ENCODE measurements around the gene CALML5. TPM values are rescaled to one million over a fixed set of nuclear protein-coding genes. Genes with fewer than 3 reads are reported as not detected.

Gene CALML5
- polyA plus RNA-seq, 1 donor from 2014 or later = not detected

DNA sequence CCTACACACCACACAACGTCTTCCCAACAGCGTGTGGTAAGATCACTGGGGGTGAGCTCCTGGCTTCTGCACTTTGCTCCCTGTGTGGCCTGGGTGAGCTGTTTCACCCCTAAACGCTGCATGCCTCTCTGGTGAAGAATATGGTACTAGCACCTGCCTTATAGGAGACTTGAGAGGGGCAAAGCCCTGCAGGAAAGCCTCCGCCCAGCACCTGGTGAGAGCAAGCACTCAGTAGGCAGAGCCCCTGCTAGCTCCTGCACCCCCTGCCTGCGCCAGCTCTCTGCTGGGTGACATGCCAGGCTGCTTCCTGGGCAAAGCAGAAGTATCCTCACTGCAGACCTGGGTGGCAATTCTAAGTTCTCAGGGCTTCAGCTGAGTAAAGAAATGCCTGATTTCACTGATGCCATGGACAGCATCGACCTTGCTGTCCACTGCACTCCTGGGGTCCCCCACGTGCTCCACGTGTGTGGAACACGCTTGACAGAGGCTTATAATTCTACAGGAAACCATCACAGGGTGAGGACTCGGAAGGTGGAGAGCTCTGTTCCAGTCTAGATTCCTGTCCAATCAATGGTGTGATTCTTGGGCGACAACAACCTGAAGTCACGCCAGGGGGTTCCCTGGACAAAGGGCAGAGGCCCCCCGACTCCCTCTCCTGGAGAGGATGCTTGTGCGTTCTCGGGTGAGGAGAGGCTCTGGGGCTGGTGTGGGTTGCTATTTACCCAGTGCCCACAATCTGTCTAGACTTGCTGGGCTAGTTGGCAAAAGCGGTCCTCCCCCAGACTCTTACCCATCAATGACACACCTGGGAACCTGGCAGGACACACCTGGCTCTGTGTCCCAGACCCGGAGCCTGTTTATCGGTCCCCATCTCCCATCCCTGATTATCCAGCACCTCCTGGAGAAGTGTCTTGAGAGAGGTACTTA lies 5.0 kb upstream of the CALML5 start:
- Mint-ChIP-seq H3K4me1 (no peaks in the 10 kb centered on the region), H3K36me3 (peaks cover 3% of the 10 kb centered on the region), H3K27me3 (peaks cover 6% of the 10 kb centered on the region), H3K27ac (no peak overlapping the region), H3K9me3 (no peaks in the 10 kb centered on the region), H3K4me3 (no peak overlapping the region)

GRCh38 chr10:5503477-5503835 lies 4.1 kb upstream of the CALML5 start:
- Mint-ChIP-seq H3K4me1 (no peaks in the 10 kb centered on the region), H3K4me3 (no peak overlapping the region), H3K27ac (no peak overlapping the region), H3K36me3 (peaks cover 3% of the 10 kb centered on the region), H3K27me3 (peaks cover 6% of the 10 kb centered on the region), H3K9me3 (no peaks in the 10 kb centered on the region)

DNA sequence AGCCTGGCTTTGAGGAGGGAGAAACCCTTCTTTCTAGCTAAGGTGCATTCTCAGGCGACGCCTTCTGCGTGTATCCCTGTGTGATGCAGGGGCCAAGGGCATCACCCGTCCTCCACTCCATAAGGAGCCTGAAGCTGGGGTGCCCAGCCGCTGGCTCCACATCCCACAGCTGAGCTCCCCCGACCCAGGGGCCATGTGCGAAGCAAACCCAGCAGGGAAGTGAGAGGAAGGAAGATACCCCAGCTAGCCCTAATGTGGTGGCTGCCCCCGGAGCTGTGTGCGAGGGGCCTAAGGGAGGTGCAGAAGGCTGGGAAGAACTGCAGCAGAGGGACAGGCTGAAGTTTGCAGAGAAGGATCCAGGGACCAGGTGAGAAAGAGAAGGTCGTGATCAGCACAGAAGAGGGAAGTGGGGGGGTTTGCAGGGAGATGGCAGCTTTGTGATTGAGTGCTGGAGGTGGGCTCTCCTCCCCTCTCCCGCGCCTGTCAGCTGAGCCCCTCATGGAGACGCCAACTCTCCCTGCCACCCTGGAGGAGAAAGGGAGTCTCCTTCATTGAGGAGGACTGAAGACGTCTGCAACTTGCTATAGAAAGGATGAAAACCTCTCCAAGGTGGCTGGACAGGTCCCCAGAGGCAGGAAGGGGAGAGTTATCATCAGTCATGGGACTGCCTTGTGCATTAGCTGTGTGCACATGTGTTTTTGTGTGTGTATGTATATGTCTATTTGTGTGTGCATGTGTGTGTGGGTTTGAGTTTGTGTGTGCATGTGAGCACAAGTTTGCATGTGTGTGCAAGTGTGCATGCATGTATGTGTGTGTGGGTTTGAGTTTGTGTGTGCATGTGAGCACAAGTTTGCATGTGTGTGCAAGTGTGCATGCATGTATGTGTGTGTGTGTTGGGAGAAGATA lies 3.5 kb upstream of the CALML5 start:
- Mint-ChIP-seq H3K4me3 (no peak overlapping the region), H3K9me3 (no peaks in the 10 kb centered on the region), H3K27me3 (peaks cover 6% of the 10 kb centered on the region), H3K36me3 (peaks cover 3% of the 10 kb centered on the region), H3K27ac (no peak overlapping the region), H3K4me1 (no peaks in the 10 kb centered on the region)

GRCh38 chr10:5502061-5502521 lies 2.7 kb upstream of the CALML5 start:
- H3K27ac Mint-ChIP-seq = no peak overlapping the region
- no peak overlapping the region for H3K4me3 Mint-ChIP-seq
- peaks cover 6% of the 10 kb centered on the region for H3K27me3 Mint-ChIP-seq
- H3K4me1 Mint-ChIP-seq = no peaks in the 10 kb centered on the region
- peaks cover 3% of the 10 kb centered on the region for H3K36me3 Mint-ChIP-seq
- H3K9me3 Mint-ChIP-seq = no peaks in the 10 kb centered on the region

- peaks cover 3% of the 10 kb centered on the region for H3K36me3 Mint-ChIP-seq
- peaks cover 6% of the 10 kb centered on the region for H3K27me3 Mint-ChIP-seq
- H3K9me3 Mint-ChIP-seq = no peaks in the 10 kb centered on the region
- no peaks in the 10 kb centered on the region for H3K4me1 Mint-ChIP-seq
- H3K4me3 Mint-ChIP-seq = no peak overlapping the region
- no peak overlapping the region for H3K27ac Mint-ChIP-seq
Observed at GRCh38 chr10:5500910-5501309, 1.5 kb upstream of the CALML5 start.

GRCh38 chr10:5500162-5500670 lies 846 bp upstream of the CALML5 start:
- Mint-ChIP-seq H3K9me3 (no peaks in the 10 kb centered on the region), H3K27ac (peak overlapping the region in 1 of 3 donors; percentile 21), H3K4me1 (no peaks in the 10 kb centered on the region), H3K36me3 (peaks cover 3% of the 10 kb centered on the region), H3K4me3 (no peak overlapping the region), H3K27me3 (peaks cover 6% of the 10 kb centered on the region)

- Mint-ChIP-seq H3K36me3 (peaks cover 3% of the 10 kb centered on the region), H3K4me3 (no peak overlapping the region), H3K27ac (no peak overlapping the region), H3K9me3 (no peaks in the 10 kb centered on the region), H3K4me1 (no peaks in the 10 kb centered on the region), H3K27me3 (peaks cover 6% of the 10 kb centered on the region)
Observed at GRCh38 chr10:5498791-5499492, 428 bp downstream of the CALML5 start.

DNA sequence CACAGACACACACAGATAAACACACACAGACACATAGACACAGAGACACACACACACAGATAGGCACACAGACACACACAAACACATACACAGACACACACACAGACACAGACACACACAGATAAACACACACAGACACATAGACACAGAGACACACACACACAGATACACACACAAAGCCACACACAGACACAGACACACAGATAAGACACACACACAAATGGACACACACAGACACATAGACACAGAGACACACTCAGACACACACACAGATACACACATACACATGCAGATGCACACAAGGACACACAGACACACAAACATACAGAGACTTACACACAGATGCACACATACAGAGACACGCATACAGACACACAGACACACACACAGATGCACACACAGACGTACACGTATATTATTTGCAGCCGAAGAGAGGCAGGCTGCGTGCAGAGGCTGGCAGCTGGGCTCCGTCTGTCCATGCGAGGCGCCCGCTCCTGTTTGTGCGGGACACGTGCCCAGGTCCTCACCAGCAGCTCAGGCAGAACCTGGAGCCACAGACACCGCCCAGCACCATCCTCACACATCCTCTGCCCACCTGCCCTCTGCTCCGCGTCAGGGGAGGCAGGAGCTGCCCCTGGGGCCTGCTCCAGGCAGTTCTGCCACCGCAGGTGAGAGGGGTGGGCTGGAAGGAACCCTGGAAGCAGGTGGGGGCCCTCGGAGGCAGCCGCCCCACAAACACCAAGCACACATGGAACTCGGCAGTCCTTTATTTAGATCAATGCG lies 1.2 kb downstream of the CALML5 start:
- Mint-ChIP-seq H3K4me1 (no peaks in the 10 kb centered on the region), H3K9me3 (no peaks in the 10 kb centered on the region), H3K4me3 (no peak overlapping the region), H3K36me3 (peaks cover 1% of the 10 kb centered on the region), H3K27ac (no peak overlapping the region), H3K27me3 (peaks cover 8% of the 10 kb centered on the region)

GRCh38 chr10:5497289-5497688 lies 2.1 kb downstream of the CALML5 start:
- Mint-ChIP-seq H3K9me3 (peaks cover 0 to 1% (median under 1%) of the 10 kb centered on the region in 3 donors), H3K4me1 (no peaks in the 10 kb centered on the region), H3K27me3 (peaks cover 6% of the 10 kb centered on the region)

DNA sequence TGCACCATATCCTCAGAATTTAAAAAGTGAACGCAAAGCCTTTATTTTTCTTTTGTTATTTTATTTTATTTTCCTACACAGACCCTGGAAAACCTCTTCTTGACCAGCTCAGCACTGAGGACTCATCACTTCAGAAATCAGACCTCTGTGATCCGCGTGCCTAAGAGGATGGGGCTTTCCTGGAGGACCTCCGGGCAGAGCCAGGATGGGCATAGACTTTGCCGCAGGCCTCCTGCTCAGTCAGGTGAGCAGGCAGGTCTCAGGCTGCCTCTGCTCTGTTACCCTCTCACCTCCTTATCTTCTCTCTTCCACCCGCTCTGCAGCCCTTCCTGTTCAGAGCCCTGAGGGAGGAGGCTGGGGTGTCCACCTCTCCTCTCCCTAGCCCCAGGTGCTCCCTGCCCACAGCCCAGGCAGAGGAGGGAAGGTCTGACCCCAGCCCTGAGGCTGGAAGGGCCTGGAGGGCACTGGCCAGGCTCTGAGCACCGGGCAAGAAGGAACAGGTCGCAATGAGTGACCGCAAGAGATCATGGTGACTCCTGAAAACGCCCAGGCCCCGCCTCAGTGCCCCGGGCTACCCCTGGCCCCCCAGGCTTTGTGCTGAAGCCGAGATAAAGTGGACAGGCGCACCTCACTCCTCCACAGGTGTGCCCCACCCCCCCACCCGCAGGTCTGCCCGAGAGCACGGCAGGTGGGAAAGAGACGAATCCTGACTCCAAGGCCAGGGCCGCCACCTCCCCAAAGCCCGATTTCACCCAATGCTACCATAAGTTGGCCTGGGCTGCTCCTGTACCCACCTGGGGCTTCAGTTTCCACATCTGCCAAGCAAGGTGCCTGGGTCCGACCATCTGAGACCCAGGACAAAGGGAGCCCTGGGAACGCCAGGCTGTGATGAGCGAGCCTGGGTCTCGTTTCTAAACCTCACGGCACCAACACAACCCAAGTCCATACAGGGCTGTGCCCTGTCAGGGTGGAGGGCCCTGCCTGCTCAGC lies 2.8 kb downstream of the CALML5 start:
- Mint-ChIP-seq H3K27ac (no peak overlapping the region), H3K4me3 (no peak overlapping the region), H3K4me1 (no peaks in the 10 kb centered on the region), H3K36me3 (no peaks in the 10 kb centered on the region), H3K9me3 (peaks cover 0 to 2% (median 1%) of the 10 kb centered on the region in 3 donors), H3K27me3 (peaks cover 3% of the 10 kb centered on the region)

More at GRCh38 chr10:5497289-5497688, 2.1 kb downstream of the CALML5 start:
- no peaks in the 10 kb centered on the region for H3K36me3 Mint-ChIP-seq
- no peak overlapping the region for H3K4me3 Mint-ChIP-seq
- no peak overlapping the region for H3K27ac Mint-ChIP-seq

GRCh38 chr10:5494611-5495010 lies 4.8 kb downstream of the CALML5 start:
- H3K4me1 Mint-ChIP-seq = peaks cover 0 to 8% (median 6%) of the 10 kb centered on the region in 3 donors
- H3K27me3 Mint-ChIP-seq = peaks cover 9% of the 10 kb centered on the region
- no peak overlapping the region for H3K27ac Mint-ChIP-seq
- H3K4me3 Mint-ChIP-seq = no peak overlapping the region
- no peaks in the 10 kb centered on the region for H3K36me3 Mint-ChIP-seq
- H3K9me3 Mint-ChIP-seq = peaks cover 0 to 2% (median 1%) of the 10 kb centered on the region in 3 donors

DNA sequence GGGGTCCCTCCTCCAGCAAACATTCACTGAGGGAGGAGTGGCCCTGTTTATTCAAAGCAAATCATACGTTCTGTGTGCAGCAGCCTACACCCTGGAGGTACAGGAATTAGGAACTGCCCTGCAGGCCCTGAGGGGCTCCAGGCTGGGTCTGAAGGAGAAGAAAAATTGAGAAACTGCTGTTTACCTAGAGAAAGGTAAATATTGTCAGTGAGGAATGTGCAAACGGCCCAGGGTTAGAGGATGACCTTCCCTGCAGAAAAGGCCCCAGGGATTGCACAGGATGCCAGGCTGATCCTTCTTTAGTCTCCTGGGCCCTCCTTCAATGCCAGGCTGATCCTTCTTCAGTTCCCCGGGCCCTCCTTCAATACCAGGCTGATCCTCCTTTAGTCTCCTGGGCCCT lies 5.7 kb downstream of the CALML5 start:
- no peaks in the 10 kb centered on the region for H3K36me3 Mint-ChIP-seq
- no peak overlapping the region for H3K4me3 Mint-ChIP-seq
- peaks cover 0 to 8% (median 6%) of the 10 kb centered on the region in 3 donors for H3K4me1 Mint-ChIP-seq
- H3K27ac Mint-ChIP-seq = no peak overlapping the region
- peaks cover 11% of the 10 kb centered on the region for H3K27me3 Mint-ChIP-seq
- peaks cover 0 to 2% (median 1%) of the 10 kb centered on the region in 3 donors for H3K9me3 Mint-ChIP-seq
